Stimulated activated CD4-positive, alpha-beta T cell treated with anti-CD3 and anti-CD28 coated beads, Interleukin-1b, Interleukin-23, amount 100 ng/mL, for 4 hours (primary cell): ENCODE measurements around the gene COL4A5.

Experiments
- DNase-seq, 2 donors: peaks; one replicate each; pipeline ENCODE4 v3.0.0-alpha.2; 2020; ENCODE audit warnings: low read depth in 2 of 2

COL4A5 gene

GRCh38 chrX:108641589-108642272 lies 202.1 kb downstream of the COL4A5 start:
- no peak for DNase-seq

GRCh38 chrX:108642273-108642628 lies 202.6 kb downstream of the COL4A5 start:
- no peak for DNase-seq

- no peak for DNase-seq
These were observed 225.1 kb downstream of the COL4A5 start for GRCh38 chrX:108664701-108665100.

DNA sequence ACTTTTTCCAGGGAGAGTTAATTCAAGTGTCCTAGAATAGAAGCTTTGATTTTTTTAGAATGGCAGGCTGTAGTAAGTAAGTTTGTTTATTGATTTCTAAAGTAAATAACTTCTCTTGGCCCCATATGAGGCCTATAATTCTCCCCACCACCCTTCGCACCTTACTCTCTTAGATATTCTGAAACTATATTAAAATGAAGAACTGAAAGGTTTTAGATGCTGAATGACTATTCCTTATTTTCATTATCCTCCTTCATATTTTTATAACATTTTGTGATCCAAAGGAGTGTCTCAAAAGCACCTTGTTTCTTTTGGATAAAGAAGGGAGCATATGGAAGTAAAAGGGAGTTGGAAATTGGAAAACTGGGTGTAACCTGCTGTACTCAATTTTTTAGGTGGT lies 226.5 kb downstream of the COL4A5 start:
- no peak for DNase-seq

- no peak for DNase-seq
These were observed 231.9 kb downstream of the COL4A5 start for GRCh38 chrX:108671526-108671925.

GRCh38 chrX:108696690-108697089 lies 257.1 kb downstream of the COL4A5 start:
- DNase-seq = no peak

GRCh38 chrX:108699368-108699767 lies 259.7 kb downstream of the COL4A5 start:
- DNase-seq = no peak

- DNase-seq = no peak
These were observed 262.0 kb downstream of the COL4A5 start for GRCh38 chrX:108701633-108702032.

DNA sequence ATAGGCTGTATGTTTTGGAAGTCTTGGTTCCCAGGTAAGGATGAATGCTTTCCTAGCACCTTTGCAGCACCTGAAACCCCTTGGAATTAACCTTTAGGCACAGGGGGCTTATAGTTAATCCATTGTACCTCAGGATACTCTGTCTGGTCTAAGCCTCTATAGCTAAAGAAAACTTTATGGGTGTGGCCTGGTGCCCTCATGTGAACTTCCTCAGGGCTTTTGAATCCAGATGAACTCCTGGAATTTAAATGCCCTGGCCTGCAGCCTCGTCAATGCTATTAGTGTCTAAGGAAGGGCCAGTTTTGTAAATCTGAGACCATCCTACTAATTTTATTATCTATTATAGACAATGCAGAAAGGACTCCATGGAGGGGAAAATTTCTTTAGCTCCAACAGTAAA lies 262.9 kb downstream of the COL4A5 start:
- no peak for DNase-seq

GRCh38 chrX:108704839-108705238 lies 265.2 kb downstream of the COL4A5 start:
- DNase-seq = no peak

DNA sequence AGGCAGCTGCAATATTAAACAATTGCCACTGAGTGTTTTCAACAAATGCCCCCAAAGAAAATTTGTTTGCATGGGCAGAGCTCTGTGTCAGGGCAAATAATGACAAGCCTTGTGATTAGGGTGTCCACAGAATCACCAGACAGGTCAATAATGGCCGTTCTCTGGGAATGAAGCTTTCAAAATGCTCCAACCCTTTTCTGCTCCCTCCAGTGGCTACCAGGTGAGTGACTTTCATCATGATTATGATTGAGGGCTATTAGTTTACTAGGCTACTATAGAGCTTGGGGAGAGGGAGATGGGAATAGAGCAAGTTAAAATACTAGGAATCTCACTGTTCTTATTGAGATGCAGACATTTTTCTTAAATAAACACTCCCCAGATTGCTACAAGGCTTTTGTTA lies 273.2 kb downstream of the COL4A5 start:
- no peak for DNase-seq

- no peak for DNase-seq
These were observed 282.9 kb downstream of the COL4A5 start for GRCh38 chrX:108722561-108722960.

GRCh38 chrX:108726748-108727147 lies 287.1 kb downstream of the COL4A5 start:
- no peak for DNase-seq

DNA sequence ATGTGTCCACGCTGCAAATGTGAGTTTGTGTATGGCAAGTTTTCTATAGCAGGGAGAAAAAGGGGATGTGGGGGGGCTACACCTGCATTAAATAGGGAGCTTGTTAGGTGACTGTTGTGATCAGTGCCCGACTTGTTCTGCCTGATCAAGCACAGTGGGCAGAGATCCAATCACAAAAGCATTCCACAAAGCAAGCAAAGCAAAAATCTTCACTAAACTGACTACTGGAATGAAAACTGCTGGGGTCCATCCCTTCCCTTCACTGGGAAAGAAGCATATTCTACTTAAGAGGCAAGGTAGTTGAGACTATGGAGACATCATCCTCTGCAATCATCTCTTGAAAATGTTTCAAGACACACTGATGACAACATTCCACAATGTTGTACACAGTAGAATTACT lies 291.5 kb downstream of the COL4A5 start:
- no peak for DNase-seq

DNA sequence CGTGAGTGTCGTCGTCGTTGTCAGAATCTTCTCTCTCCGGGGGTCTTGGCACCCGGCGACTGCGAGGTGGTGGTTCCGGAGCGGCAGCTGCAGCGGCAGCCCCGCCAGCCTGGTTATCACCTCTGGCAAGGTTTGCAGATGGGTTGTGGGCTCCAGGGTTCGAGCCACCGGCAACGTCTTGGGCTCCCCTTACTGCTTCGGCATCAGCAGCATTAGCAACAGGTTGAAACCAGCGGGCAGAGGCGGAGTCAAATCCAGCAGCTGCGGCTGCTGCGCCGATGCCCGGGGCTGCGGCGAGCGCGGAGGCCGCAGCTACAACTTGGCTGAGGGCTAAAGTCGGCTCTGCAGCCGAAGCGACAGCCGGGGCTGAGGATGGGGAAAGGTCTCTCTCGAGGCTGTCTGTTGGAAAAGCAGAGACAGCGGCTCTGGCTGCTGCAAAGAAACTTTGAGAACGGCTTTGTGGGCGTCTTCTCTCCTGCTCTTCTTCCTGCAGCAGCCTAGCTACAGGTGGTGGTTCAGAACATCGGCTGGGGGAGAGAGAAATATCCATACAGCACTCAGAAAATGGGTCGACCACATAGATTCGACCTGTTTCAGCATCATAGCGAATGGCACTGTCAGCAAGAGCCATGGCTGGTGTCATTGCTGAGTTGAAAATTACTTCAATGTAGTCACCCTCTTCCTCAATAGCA lies 293.1 kb downstream of the COL4A5 start:
- DNase-seq = no peak

DNA sequence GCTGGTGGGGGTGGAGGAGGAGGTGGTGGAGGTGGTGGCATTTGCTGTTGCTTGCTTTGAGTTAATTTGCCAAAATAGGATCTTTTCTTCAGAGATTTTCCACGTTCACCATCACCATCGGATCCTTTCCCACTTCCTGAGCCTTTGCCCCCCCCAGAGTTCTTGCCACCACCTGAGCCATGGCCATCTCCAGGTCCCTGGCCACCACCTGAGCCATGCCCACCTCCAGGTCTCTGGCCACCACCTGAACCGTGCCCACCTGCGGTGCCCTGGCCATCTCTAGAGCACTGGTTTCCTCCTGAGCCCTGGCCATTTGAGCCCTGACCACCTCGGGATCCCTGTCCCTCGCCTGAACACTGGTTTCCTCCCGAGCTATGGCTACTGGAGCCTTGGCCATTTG lies 294.8 kb downstream of the COL4A5 start:
- DNase-seq = no peak

DNA sequence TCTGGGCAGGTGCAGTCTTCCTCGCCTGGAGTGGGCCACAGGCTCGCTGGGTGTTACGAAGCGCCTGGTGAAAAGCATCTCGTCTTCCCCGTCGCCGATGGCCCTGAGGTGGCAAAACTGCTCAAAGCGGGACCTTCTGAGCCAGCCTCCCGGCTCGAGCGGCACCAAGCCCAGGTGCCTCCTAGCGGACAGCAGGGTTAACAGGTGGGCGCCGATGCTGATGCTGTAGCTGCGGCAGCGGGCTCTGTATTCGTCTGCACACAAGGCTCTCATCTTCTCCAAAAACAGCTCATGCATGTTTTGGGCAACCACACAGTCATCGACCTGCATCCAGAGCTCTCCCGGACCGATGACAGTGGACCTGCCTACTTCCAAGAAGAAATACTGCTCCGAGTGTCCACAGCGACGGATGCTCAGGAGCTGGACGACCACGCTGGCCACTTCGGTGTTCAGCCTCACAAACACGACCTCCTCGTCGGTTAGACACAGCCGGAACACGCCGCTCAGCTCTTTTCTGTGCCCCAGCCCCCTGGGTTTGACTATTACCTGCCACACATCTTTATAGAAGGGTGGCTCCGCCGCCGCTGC lies 295.5 kb downstream of the COL4A5 start:
- DNase-seq = no peak

GRCh38 chrX:108735679-108736508 lies 296.3 kb downstream of the COL4A5 start:
- DNase-seq = no peak

DNA sequence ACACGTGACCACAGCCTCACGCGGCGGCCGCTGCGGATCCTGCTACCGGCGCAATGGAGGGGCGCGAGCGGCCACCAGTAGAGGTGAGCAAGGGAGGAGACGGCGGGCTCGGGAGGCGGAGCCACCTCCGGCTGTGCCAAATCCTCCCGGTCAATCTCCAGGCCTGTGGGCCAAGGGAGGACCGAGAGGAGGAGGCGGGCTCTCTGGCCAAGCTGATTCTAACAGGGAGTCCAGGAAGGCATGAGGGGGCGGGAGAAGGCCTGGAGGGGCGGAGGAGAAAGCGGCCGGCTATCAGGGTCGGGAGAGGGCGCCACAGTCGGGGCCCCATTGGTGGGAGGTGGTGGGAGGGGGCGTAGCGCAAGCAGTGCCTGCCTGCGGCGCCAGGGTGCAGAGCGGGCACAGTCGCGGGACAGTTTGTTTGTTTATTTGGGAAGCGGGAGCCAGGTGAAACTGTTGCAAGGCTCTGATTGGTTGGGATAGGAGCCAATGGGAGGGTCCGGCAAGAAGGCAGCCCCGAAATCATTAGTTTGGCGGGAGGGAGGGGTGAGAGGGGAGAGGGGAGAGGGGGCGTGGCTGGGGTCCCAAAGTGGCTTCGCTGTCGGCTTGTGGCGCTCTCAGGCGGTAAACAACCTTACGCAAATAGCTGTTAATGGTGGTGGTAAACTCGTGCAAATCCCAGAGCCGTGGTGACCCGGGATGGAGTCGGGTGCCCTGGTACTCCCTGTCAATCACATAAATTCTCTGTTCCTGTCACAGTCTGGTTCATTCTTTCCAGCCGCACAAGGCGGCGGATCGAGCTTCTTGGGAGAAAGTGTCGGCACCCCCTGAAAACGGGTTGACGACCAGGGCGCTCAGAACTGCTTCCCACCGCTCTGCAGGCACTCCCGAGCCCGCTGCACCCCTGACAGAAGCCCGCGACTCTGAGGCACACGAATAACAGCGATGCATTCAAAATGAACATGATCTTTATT lies 297.2 kb downstream of the COL4A5 start, which contains the start of gene IRS4:
IRS4 (minus strand) TSS at position 55 of the 971 bp plus-strand sequence.
- no peak for DNase-seq

GRCh38 chrX:108737754-108738153 lies 298.1 kb downstream of the COL4A5 start:
- DNase-seq = no peak

GRCh38 chrX:108740299-108740774 lies 300.7 kb downstream of the COL4A5 start:
- DNase-seq = no peak
